IMR-90 (cell line): ENCODE results near the gene EMD. TPM values are rescaled to one million over a fixed set of nuclear protein-coding genes. Genes with fewer than 3 reads are reported as not detected.

Experiments
- ATAC-seq: fragments of 200-7000 bp; cut with Tn5 transposase; 2 replicates; pipeline ENCODE4 v1.9.1; 2020; ENCODE audit warnings: low read depth, mild to moderate bottlenecking, moderate library complexity
- BruUV-seq: library from RNA; stranded (reverse); fragments of 400-500 nt; replicated peaks from 2 replicates; lab custom pipeline; 2021; lab: Mats Ljungman, UMichigan
- CTCF ChIA-PET: fragments of 300-600 bp; formaldehyde crosslinking; extraction: SDS; loops from one replicate; lab custom pipeline; 2021; ENCODE audit warnings: antibody characterized with exemption; lab: Yijun Ruan, JAX
- POLR2A ChIA-PET: fragments of 300-600 bp; sonication (Branson Sonifier 250); formaldehyde crosslinking; loops from one replicate; lab custom pipeline; 2022; ENCODE audit warnings: antibody characterized with exemption; ENCODE audit not compliant: unreplicated experiment; lab: Charles Lee
- DNase-seq: peaks from one replicate; pipeline ENCODE4 v3.0.0; 2013
- H2AFZ ChIP-seq: replicated peaks from 2 replicates; pipeline ENCODE3; 2013; ENCODE audit warnings: low read length, mild to moderate bottlenecking; ENCODE audit not compliant: poor library complexity
- H2AK5ac ChIP-seq: 2 replicates; pipeline ENCODE4 v1.6.1; 2013; ENCODE audit warnings: low read depth, low read length, inconsistent platforms
- H2AK9ac ChIP-seq: replicated peaks from 2 replicates; pipeline ENCODE3; 2013; ENCODE audit warnings: mild to moderate bottlenecking, low read depth, low read length, moderate library complexity; ENCODE audit not compliant: poor library complexity
- H2BK120ac ChIP-seq: 2 replicates; pipeline ENCODE4 v1.6.1; 2013; ENCODE audit warnings: low read depth, low read length, inconsistent platforms
- H2BK15ac ChIP-seq: 3 replicates; pipeline ENCODE4 v1.6.1; 2013; ENCODE audit warnings: low read depth, low read length, inconsistent platforms
- H2BK20ac ChIP-seq: 2 replicates; pipeline ENCODE4 v1.6.1; 2013; ENCODE audit warnings: low read depth, mild to moderate bottlenecking, inconsistent platforms, low read length, moderate library complexity
- H2BK5ac ChIP-seq: 2 replicates; pipeline ENCODE4 v1.6.1; 2013; ENCODE audit warnings: mild to moderate bottlenecking, low read depth, low read length, inconsistent platforms; ENCODE audit not compliant: poor library complexity, severe bottlenecking
- H3K14ac ChIP-seq: replicated peaks from 2 replicates; pipeline ENCODE4 v1.6.1; 2013; ENCODE audit warnings: low read depth, low read length, inconsistent platforms
- H3K18ac ChIP-seq: 2 replicates; pipeline ENCODE4 v1.6.1; 2013; ENCODE audit warnings: low read depth, low read length, control low read depth
- H3K23ac ChIP-seq: 2 replicates; pipeline ENCODE4 v1.6.1; 2013; ENCODE audit warnings: low read depth, low read length, inconsistent platforms
- H3K27ac ChIP-seq: 2 replicates; pipeline ENCODE4 v1.5.1; 2013; ENCODE audit warnings: mild to moderate bottlenecking, control low read depth, low read length; ENCODE audit not compliant: insufficient read depth
- H3K27me3 ChIP-seq: 2 replicates; pipeline ENCODE4 v1.6.1; 2013; ENCODE audit warnings: low read length; ENCODE audit not compliant: control insufficient read depth, insufficient read depth
- H3K36me3 ChIP-seq: 2 replicates; pipeline ENCODE4 v1.6.1; 2013; ENCODE audit warnings: low read length, mixed read lengths; ENCODE audit not compliant: control insufficient read depth, insufficient read depth
- H3K4ac ChIP-seq: 2 replicates; pipeline ENCODE4 v1.6.1; 2013; ENCODE audit warnings: low read depth, low read length, inconsistent platforms
- H3K4me1 ChIP-seq: 2 replicates; pipeline ENCODE4 v1.6.1; 2013; ENCODE audit warnings: low read length, mixed read lengths; ENCODE audit not compliant: control insufficient read depth, insufficient read depth
- H3K4me2 ChIP-seq: 2 replicates; pipeline ENCODE4 v1.6.1; 2013; ENCODE audit warnings: low read depth, mild to moderate bottlenecking, control low read depth, low read length, moderate library complexity
- H3K4me3 ChIP-seq: 2 replicates; pipeline ENCODE4 v1.5.1; 2013; ENCODE audit warnings: low read depth, mild to moderate bottlenecking, control low read depth, low read length, moderate library complexity; ENCODE audit not compliant: insufficient read depth
- H3K56ac ChIP-seq: 2 replicates; pipeline ENCODE4 v1.6.1; 2013; ENCODE audit warnings: low read length, inconsistent platforms; ENCODE audit not compliant: insufficient read depth; ENCODE audit errors: extremely low read depth
- H3K79me1 ChIP-seq, 2 experiments: 2 replicates each; pipeline ENCODE4 v1.6.1; 2013; ENCODE audit warnings: low read length in 2 of 2, inconsistent platforms in 1 of 2, low read depth in 1 of 2
- H3K9ac ChIP-seq: 2 replicates; pipeline ENCODE4 v1.6.1; 2013; ENCODE audit warnings: low read depth, low read length, control low read depth
- H3K9me1 ChIP-seq: 2 replicates; pipeline ENCODE4 v1.6.1; 2013; ENCODE audit warnings: low read length, inconsistent platforms; ENCODE audit not compliant: insufficient read depth
- H3K9me3 ChIP-seq: 2 replicates; pipeline ENCODE4 v1.6.1; 2013; ENCODE audit warnings: low read length; ENCODE audit not compliant: control insufficient read depth, insufficient read depth
- H4K20me1 ChIP-seq: 2 replicates; pipeline ENCODE4 v1.6.1; 2013; ENCODE audit warnings: low read length, inconsistent platforms; ENCODE audit not compliant: insufficient read depth
- H4K5ac ChIP-seq: 2 replicates; pipeline ENCODE4 v1.6.1; 2013; ENCODE audit warnings: mild to moderate bottlenecking, low read depth, low read length, control low read depth
- H4K8ac ChIP-seq, 2 experiments: 2 replicates each; pipeline ENCODE4 v1.6.1; 2013; ENCODE audit warnings: low read depth in 2 of 2, low read length in 2 of 2, control low read depth in 1 of 2, inconsistent platforms in 1 of 2
- H4K91ac ChIP-seq: 2 replicates; pipeline ENCODE4 v1.6.1; 2013; ENCODE audit warnings: low read depth, low read length, inconsistent platforms; ENCODE audit not compliant: insufficient read depth
- BHLHE40 ChIP-seq: fragments of 150-350 bp; IDR thresholded peaks from 2 replicates; pipeline ENCODE4 v1.6.1; 2016; ENCODE audit warnings: mild to moderate bottlenecking, low read depth, low read length
- CEBPB ChIP-seq: IDR thresholded peaks from 2 replicates; pipeline ENCODE4 v1.6.1; 2012; ENCODE audit warnings: low read depth, low read length, improper control_type of control experiment
- MAFK ChIP-seq: IDR thresholded peaks from 2 replicates; pipeline ENCODE4 v1.6.1; 2012; ENCODE audit warnings: low read depth, low read length, improper control_type of control experiment
- MAZ ChIP-seq: IDR thresholded peaks from 2 replicates; pipeline ENCODE4 v1.6.1; 2012; ENCODE audit warnings: low read depth, mild to moderate bottlenecking, low read length, improper control_type of control experiment, moderate library complexity, borderline replicate concordance
- NFE2L2 ChIP-seq: fragments of 150-350 bp; IDR thresholded peaks from 2 replicates; pipeline ENCODE4 v1.6.1; 2016; ENCODE audit warnings: low read depth, mild to moderate bottlenecking, low read length
- POLR2A ChIP-seq: IDR thresholded peaks from 2 replicates; pipeline ENCODE4 v1.6.1; 2012; ENCODE audit warnings: mild to moderate bottlenecking, low read depth, low read length
- RAD21 ChIP-seq: IDR thresholded peaks from 2 replicates; pipeline ENCODE4 v1.6.1; 2012; ENCODE audit warnings: low read length, improper control_type of control experiment
- RCOR1 ChIP-seq: IDR thresholded peaks from 2 replicates; pipeline ENCODE4 v1.6.1; 2012; ENCODE audit warnings: mild to moderate bottlenecking, low read length, improper control_type of control experiment; ENCODE audit not compliant: insufficient replicate concordance
- RFX5 ChIP-seq: IDR thresholded peaks from 2 replicates; pipeline ENCODE4 v1.8.0; 2012; ENCODE audit warnings: low read depth, mild to moderate bottlenecking, low read length, moderate library complexity
- WGBS, 2 experiments: methylation state at CpG; one replicate each; pipeline versions ENCODE4 v1.1.5 to v1.1.7; 2013; ENCODE audit warnings: missing lambda C conversion rate in 2 of 2; ENCODE audit not compliant: insufficient read length in 1 of 2; ENCODE audit errors: extremely low coverage in 2 of 2; 5-methylcytosine and 5-hydroxymethylcytosine counted together
- dilution Hi-C: fragments of 300-500 bp; cut with HindIII; formaldehyde crosslinking; loops from one replicate; pipeline ENCODE4 v1.14.3; 2018; ENCODE audit warnings: low sequenced_read_pairs; ENCODE audit not compliant: unreplicated experiment
- in situ Hi-C: fragments of 300-500 bp; cut with MboI; formaldehyde crosslinking; loops from 3 replicates; pipeline ENCODE4 v1.14.3; 2019; ENCODE audit warnings: low sequenced_read_pairs, inconsistent platforms, mixed read lengths
- intact Hi-C: fragments of 100-400 bp; cut with micrococcal nuclease; formaldehyde crosslinking; loops from 2 replicates; pipeline ENCODE4 v1.10.0; 2022
- polyA plus RNA-seq, 3 experiments: library from polyadenylated mRNA; depleted of rRNA; stranded (reverse); fragments of >200 nt; gene quantifications; 2 replicates each; pipeline ENCODE4 v1.2.3, GENCODE V29; 2012; ENCODE audit warnings: low replicate concordance in 1 of 3
- total RNA-seq: library from RNA; depleted of rRNA; stranded (reverse); fragments of >200 nt; gene quantifications from 2 replicates; pipeline ENCODE4 v1.2.3, GENCODE V29; 2012
- TF ChIP-seq, protein P1 (sequence below): fragments of 150-350 bp; IDR thresholded peaks from 2 replicates; pipeline ENCODE4 v1.6.1; 2017; ENCODE audit warnings: mild to moderate bottlenecking, antibody characterized with exemption, low read length, low read depth
- TF ChIP-seq, protein P2 (sequence below): fragments of 150-350 bp; IDR thresholded peaks from 2 replicates; pipeline ENCODE4 v1.6.1; 2016; ENCODE audit warnings: low read depth, mild to moderate bottlenecking, low read length, moderate library complexity, borderline replicate concordance

Gene EMD
- total and polyA plus RNA-seq, 2 of the 4 experiments (the other 2 are of a cell fraction) = 9.9 to 80.6 TPM

DNA sequence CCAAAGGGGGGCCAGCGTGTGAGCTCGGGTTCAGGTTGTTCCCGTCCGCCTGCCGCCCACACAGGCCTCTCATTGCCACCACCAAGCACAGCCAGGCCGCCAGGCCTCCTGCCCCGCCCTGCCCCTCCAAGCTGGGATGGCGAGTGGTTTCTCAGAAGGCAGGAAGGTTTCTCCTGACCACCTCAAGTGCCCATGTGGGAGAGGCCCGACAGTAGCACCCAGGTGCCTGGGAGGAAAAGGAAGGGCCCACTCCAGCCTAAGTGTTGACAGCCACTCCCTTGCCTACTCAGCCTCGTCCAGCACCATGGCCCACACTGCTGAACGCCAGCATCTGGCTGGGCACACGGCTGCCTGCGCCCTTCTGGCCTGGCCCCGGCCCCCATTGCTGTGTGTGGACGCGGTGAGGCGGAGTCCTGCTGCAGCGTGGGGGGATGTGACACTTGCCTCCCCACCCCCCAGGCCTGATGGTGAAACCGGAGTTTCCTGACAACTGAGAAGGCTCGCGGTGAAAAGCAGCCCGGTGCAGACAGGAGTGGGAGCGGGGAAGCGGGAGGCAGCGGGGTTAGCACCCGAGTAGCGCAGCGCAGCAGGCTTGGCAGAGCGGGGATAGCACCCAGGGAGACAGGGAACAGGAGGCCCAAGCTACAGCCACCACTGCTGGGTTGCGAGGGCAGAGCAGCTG lies 23.9 kb upstream of the EMD start:
- Histone ChIP-seq H3K9me3 (no peaks in the 10 kb centered on the region), H2AFZ (peak overlapping the region; percentile 11), H3K4me3 (no peak overlapping the region), H2BK15ac (no peak overlapping the region), H2BK120ac (no peak overlapping the region), H4K20me1 (peaks cover 100% of the 10 kb centered on the region), H4K8ac (no peak overlapping the region), H4K5ac (no peak overlapping the region), H3K4me2 (no peak overlapping the region), H3K4me1 (no peaks in the 10 kb centered on the region), H3K23ac (no peak overlapping the region), H3K56ac (no peak overlapping the region), H2BK5ac (no peak overlapping the region), H3K14ac (no peak overlapping the region), H3K27me3 (no peaks in the 10 kb centered on the region), H3K4ac (no peak overlapping the region), H3K9ac (no peak overlapping the region), H3K79me1 (peaks cover 10 to 45% of the 10 kb centered on the region in 2 experiments; a peak in 3 of 4 replicates), H4K91ac (no peak overlapping the region), H3K36me3 (peaks cover 98% of the 10 kb centered on the region), H2AK9ac (peak overlapping the region; percentile 61), H3K18ac (no peak overlapping the region), H2BK20ac (no peak overlapping the region), H3K9me1 (no peaks in the 10 kb centered on the region), H2AK5ac (no peak overlapping the region), H3K27ac (no peak overlapping the region)
- DNase-seq (no peak), ATAC-seq (no peak)
- no peak for TF ChIP-seq NFE2L2
- TF ChIP-seq RFX5 = no peak
- TF ChIP-seq RCOR1 = no peak
- TF ChIP-seq, protein P1, sequence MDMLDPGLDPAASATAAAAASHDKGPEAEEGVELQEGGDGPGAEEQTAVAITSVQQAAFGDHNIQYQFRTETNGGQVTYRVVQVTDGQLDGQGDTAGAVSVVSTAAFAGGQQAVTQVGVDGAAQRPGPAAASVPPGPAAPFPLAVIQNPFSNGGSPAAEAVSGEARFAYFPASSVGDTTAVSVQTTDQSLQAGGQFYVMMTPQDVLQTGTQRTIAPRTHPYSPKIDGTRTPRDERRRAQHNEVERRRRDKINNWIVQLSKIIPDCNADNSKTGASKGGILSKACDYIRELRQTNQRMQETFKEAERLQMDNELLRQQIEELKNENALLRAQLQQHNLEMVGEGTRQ = no peak
- TF ChIP-seq, protein P2, sequence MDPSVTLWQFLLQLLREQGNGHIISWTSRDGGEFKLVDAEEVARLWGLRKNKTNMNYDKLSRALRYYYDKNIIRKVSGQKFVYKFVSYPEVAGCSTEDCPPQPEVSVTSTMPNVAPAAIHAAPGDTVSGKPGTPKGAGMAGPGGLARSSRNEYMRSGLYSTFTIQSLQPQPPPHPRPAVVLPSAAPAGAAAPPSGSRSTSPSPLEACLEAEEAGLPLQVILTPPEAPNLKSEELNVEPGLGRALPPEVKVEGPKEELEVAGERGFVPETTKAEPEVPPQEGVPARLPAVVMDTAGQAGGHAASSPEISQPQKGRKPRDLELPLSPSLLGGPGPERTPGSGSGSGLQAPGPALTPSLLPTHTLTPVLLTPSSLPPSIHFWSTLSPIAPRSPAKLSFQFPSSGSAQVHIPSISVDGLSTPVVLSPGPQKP = no peak
- TF ChIP-seq CEBPB = no peak
- no peak for TF ChIP-seq POLR2A
- no peak for TF ChIP-seq MAFK
- no peak for TF ChIP-seq BHLHE40
- TF ChIP-seq MAZ = no peak
- TF ChIP-seq RAD21 = no peak
- in situ Hi-C loops = no loop called here
- dilution Hi-C loops = no loop called here
- no TSS peak for BruUV-seq
- WGBS, 2 experiments = 92% methylated on average over 15 of the region's 30 CpGs; no CpG with 5 or more reads in 1 of the 2 experiments
- intact Hi-C loops = no loop called here
- CTCF ChIA-PET = no interaction called here
- POLR2A ChIA-PET = interaction anchor here (0.5 kb wide), 1 partner anchor 14 kb away, joined by 4 read pairs; no protein-coding TSS in a partner anchor
